GM18499 (cell line): ENCODE measurements around the gene ZNF77.
"Not testable (repeated sequence)": the region's sequence is repeated elsewhere in the genome, so short reads cannot be mapped to it uniquely, and the experiment has no call there.

Experiments used
- ATAC-seq: cut with Tn5 transposase; IDR thresholded peaks from one replicate; pipeline ENCODE4 v1.9.1; 2021; ENCODE audit warnings: moderate number of reproducible peaks; ENCODE audit not compliant: insufficient read depth, unreplicated experiment

The ZNF77 gene

DNA sequence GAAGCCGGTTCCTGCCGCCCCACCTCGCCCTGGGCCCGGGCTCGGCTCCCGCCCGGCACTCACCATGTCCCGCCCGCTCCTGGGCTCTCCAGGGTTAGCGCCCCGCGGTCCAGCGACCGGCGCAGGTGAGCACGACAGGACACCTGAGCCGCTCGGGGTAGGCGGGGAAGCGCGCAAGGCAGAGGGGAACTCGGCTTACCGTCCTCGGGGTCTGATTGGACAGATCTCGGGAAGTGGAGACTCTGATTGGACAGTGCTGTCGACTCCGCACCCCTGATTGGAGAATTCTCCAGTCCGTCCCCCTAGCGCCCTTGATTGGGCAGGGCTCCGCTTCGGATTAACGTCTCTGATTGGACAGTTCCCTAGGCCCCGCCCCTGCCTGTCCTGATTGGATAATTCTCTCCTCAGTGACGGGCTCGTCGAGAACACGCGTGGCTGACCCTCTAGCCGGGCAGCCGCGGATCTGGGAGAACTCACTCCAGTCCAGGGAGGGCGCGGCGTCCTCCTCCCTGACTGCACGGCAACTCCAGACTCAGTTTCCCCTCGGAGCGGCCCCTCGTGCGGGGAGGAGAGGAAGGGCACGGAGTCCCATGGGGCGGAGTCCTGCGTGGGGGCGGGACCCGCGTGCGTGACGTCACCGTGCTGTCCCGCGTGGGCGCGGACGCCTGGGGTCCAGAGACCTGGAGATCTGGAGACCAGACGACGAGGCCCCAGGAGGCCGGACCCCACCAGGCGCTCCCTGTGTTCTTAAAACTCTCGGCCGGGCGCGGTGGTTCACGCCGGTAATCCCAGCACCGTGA lies at the start of gene ZNF77:
TSS of gene ZNF77 (minus strand) at position 197 of the 800 bp plus-strand sequence. CDS start at position 66, 131 bp downstream.
- ATAC-seq, result peak; percentile 90

DNA sequence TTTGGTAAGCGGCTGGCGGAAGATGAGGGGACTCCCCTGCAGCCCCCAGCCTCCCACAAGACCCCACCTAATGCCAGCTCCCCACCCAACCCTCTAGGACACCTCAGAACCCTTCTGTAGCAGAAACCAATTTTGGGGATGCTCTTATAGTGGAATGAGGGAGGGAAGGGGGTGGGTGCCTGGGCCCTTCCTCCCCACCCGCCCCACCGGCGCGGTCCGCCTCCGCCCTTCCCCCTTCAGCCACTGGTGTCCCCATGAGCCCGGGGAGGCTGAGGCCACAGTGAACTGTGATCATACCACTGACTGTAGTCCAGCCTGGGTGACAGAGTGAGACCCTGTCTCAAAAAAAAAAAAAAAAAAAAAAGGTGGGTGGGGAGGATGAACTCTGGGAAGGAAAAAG lies 48.8 kb upstream of the ZNF77 start:
- no peak for ATAC-seq

DNA sequence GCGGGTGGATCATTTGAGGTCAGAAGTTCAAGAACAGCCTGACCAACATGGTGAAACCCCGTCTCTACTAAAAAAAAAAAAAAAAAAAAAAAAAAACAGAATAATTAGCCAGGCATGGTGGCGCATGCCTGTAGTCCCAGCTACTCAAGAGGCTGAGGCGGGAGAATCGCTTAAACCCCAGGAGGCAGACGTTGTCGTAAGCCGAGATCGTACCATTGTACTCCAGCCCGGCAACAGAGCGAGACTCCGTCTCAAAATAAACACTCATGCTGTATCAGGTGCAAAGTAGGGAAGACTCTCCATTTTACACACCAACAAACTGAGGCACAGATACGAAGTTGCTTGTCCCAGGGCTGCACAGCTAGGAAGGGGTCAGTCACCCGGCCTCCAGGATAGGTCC lies 48.2 kb upstream of the ZNF77 start:
- ATAC-seq, result no peak

DNA sequence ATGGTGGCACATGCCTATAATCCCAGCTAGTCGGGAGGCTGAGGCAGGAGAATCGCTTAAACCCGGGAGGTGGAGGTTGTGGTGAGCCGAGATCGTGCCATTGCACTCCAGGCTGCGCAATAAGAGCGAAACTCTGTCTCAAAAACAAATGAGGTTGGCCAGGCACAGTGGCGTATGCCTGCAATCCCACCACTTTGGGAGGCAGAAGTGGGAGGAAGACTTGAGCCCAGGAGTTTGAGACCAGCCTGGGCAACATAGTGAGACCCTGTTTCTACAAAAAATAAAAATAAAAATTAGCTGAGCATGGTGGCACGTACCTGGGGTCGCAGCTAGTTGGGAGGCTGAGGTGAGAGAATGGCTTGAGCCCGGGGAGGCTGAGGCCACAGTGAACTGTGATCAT lies 47.6 kb upstream of the ZNF77 start:
- not testable (repeated sequence) for ATAC-seq

DNA sequence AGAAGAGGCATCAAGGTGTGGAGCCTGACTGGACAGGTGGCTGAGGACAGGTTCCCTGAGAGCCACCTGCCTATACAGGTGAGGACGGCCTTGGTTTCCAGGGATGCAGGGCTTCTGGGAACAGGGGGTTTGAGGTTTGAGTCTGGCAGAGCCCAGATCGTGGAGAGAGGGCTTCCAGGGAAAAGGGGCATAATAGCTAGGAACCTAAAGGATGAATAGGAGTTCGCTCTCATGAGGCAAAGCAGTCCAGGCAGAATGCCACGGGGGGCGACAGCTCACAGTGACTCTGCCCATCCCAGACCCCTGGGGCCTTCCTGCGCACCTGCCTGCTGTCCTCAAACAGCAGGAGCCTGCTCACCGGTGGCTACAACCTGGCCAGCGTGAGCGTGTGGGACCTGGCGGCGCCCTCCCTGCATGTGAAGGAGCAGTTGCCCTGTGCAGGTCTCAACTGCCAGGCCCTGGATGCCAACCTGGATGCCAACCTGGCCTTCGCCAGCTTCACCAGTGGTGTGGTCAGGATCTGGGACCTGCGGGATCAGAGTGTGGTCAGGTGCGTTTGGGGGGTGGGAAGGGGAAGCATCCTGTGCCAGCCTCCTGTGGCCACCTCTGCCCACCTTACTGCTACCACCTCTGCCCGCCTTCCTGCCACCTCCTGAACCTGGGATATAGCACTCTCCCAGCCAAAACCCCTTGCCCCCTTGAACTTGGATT lies 44.6 kb upstream of the ZNF77 start:
- no peak for ATAC-seq

DNA sequence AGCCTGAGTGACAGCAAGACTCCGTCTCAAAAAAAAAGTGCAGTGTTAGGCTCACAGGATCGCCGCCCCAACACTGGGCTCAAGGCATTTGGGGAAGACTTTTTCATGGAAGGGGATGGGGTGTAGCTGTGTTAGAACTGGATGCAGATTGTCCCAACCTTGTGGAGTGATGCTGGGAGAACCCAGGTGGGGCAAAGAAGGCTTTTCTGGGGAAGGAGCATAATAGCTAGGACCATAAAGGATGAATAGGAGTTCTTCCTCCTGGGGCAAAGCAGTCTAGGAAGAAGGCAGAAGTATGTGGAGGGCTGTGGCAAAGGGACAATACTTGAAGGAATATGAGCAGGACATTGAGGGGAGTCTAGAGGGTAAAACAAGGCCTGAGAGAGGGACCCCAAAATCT lies 43.8 kb upstream of the ZNF77 start:
- no peak for ATAC-seq

DNA sequence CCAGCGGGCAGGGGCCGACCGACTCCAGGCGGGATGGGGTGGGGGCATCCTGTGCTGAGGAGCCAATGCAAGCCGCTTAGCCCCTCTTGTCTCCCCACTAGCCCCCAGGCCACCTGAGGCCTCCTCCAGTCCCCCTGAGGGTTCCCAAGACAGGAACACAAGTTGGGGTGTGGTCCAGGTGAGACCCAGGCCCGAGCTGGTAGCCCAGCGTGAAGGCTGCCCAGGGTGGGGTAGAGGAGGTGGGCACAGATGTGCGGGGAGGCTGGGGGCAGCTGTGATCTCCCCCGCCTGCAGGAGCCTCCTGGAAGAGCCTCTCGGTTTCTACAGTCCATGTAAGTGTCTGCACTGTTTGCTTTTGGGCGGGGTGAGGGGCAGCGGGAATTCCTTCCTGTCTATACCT lies 43.0 kb upstream of the ZNF77 start:
- no peak for ATAC-seq

DNA sequence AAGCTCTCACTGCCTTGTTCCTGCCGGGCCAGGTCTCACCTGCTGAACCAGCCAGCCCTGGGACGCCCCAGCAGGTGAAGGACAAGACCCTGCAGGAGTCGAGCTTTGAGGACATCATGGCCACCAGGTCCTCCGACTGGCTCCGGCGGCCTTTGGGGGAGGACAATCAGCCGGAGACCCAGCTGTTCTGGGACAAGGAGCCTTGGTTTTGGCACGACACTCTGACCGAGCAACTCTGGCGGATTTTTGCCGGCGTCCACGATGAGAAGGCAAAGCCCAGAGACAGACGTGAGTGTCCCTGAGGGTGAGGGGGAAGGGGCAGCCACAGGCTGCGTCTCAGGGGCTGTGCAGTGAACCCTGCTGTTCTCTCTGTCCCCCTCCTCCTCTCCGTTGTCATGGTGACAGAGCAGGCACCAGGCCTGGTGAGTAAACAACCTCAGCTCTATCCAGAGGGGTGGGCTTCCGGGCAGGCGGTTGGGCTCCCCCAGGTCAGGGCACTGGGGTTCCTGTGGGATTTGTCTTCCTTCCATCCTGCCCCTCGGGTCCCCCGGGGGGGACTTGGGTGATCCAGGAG lies 42.3 kb upstream of the ZNF77 start:
- no peak for ATAC-seq

DNA sequence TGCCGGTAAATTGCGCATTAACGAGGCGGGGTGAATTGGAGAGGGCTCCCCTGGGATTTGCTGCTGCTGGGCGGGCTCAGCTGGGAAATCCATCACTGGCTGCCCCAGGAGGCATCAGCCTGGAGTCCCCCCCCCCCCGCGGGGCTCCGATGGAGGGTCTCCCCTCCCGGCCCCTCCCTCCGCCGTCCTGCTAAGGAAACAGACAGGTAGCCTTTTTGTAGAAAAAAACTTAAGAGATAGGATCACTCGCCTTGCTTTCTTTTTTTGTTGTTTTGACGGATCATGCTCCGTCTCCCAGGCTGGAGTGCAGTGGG lies 39.4 kb upstream of the ZNF77 start:
- ATAC-seq, result no peak

DNA sequence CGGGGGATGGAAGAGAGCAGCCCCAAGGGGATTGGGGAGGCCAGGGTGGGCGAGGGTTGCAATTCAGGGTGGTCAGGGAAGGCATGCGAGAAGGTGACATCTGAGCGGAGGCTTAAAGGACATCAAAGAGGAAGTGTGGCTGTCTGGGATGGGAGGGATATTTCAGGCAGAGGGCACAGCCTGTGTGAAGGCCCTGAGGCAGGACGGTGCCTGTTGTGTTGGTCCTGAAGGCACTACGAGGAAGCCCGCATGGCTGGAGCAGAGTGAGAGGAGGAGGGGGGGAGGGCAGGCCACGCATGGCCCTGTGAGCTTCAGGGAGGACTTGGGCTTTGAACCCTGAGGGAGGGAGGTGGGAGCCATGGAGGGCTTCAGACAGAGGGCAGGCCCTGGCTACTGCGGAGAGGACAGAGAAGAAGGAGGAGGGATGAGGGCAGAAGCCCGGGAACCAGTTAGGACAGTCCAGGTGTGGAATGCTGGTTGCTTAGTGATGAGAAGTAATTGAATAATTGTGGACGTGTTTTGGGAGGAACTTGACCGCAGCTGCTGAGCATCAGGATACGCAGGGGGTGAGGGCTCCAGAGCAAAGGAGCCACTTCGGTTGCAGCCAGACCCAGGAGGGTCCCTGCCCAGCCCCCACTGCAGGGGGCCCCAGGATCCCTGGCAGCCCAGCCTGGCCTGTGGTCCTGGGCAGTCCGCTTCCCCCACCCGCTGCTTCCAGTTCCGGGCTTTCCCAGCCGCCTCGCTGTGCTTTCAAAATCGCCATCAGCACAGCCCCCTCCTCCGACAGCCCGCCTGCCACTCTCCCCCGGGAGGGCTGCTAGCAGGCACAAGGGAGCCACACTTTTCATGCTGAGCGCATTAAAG lies 38.8 kb upstream of the ZNF77 start:
- no peak for ATAC-seq

DNA sequence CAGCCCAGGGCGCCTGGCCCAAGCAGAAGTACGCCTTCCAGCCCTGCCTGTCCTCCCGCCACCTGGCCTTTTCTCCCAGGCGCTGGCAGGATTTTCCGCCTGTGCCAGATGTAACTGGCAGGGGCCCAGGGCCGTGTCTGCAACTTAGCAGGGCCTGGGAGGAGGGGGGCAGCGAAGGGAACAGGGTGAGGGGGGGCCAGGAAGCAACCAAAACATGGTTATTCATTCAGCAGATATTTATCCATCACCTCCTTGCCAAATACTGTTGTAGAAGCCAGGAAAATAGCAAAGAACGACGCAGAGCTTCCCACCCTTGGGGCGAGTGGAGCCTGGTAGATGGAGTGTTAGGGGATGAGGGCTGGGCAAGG lies 38.2 kb upstream of the ZNF77 start:
- no peak for ATAC-seq

DNA sequence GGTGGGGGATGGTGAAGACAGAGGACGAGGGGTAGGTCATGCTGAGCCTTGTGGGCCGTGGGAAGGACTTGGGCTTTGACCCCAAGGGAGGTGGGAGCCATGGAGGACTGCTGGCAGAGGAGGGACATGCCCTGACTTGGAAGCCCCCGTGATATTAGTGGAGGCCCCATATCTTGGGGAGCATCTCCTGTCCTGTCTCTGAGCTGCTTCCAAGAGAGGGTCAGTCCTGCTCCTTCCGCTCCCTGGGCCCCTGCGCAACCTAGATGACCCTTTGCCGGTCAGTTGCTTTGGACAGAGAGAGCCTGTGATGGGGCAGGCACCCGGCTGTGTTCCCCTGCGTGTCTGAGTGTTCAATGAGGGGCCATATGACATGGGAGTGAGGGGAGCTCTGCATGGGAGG lies 37.8 kb upstream of the ZNF77 start:
- ATAC-seq, result no peak

DNA sequence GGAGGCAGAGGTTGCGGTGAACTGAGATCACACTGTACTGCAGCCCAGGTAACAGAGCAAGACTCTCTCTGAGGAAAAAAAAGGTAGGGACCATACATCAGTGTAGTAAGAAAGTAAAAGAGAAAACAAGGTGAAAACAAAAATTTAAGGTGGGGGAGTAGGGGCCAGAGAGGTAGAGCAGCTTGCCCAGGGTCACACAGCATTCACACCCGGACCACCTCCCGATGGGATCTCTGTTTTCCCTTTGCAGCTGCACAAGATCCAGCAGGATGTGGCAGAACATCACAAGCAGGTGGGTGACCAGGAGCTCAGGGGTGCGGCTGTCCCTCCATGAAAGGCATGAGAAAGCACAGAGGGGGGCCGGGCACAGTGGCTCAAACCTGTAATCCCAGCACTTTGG lies 37.1 kb upstream of the ZNF77 start:
- ATAC-seq, result no peak

DNA sequence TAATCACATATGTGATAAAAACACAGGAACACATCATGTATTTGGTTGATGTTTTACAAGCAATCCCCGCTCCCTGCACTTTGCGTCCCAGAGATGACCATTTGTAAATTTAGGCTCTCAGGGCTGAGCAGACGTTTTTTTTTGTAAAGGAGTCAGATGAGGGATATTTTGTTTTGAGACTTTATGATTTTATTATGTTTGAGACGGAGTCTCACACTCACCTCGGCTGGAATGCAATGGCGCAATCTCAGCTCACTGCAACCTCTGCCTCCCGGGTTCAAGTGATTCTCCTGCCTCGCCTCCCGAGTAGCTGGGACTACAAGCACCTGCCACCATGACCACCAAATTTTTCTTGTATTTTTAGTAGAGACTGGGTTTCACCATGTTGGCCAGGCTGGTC lies 34.0 kb upstream of the ZNF77 start:
- no peak for ATAC-seq

DNA sequence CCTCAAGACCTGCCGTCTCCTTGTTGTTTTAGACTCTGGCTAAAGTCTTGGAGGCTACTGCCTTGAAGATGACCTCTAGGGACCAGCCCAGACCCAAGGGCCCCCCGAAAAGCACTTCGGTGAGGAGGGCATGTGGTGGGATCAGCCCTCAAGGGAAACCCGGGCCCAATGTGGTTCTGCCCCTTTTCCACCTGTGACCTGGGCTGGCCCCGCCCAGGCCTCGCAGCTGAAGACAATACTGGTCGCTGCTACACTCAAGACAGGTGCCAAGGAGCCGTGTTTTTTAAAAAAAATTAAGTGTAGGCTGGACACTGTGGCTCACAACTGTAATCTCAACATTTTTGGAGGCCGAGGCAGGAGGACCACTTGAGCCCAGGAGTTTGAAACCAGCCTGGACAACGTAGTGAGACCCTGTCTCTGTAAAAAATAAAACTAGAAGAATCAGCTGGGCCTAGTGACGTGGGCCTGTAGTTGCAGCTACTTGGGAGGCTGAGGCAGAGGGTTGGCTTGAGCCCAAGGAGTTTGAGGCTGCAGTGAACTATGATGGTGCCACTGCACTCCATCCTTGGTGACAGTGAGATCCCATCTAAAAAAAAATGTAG lies 33.5 kb upstream of the ZNF77 start:
- ATAC-seq, result no peak

DNA sequence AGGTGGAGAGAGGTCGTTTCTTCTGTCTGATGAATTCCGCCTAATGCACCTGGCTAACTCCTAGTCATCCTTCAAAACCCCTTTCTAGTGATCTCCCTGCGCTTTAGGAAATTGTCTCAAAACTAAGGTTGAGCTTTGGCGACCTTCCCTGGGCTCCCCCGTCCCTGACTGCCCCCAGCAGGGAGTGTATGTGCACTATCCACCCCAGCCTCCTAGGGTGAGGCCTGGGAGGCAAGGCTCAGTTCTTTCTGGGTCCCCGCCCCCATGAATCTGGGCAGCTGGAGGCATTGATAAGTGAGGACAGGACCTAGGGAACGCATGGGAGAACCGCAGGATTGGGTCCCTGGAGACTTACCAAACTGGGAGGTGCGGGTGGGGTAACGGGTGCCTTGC lies 33.0 kb upstream of the ZNF77 start:
- no peak for ATAC-seq

DNA sequence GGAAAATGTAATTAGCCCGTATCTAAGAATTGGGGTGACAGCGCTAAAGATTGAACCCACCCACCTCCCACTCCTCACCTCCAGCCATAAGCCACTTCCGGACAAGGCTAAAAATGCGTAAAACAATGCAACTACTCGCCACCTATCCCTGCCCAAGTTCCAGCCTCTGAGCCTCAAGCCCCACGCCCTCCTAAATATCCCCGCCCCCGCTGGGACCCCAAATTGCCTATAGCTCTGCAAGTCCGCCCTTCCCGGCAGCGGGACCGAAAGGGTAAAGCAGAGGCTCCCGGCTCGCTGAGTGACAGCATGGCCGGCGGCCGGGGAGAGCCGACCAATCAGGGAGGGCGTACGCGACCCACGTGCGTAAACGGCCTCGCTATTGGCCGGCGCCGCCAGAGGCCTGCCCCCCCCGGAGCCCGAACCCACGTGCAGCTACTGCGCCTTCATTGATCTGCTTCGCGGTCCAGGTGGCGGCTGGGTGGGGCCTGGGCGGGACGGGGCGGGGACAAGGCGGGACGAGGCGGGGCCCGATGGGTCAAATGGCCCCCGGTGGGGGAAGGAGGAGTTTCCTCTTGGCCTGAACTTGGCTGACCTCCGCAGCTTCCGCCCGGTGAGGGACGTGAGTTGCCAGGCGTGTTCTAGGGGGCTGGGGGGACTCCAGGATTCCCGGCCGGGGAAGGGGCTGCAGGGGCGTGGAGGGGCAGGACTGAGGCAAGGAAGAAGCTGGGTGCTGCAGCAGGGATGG lies 32.4 kb upstream of the ZNF77 start, which contains the start of gene TLE6:
TSS of gene TLE6 (plus strand) at position 564 of the 745 bp plus-strand sequence. CDS start 670 bp downstream, outside the sequence.
- ATAC-seq, result peak; percentile 48

DNA sequence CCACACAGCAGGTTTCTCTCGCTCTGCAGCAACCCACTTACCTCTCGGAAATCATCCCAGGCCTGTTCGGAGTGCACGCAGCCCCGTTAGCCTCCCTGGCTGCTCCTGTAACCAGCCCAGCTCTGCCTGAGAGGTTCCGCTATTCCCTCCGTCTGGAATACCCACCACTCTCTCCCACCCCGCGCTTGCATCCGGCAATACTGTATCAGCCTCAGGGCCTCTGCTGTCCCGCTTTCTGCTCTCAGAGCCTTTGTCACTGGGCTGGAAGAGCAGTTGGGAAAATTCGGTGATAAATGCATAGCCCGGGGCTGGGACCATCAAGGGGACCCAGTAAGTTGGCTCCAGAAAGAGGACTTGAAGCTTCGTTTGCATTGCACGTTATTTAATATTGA lies 31.8 kb upstream of the ZNF77 start:
- ATAC-seq, result no peak

DNA sequence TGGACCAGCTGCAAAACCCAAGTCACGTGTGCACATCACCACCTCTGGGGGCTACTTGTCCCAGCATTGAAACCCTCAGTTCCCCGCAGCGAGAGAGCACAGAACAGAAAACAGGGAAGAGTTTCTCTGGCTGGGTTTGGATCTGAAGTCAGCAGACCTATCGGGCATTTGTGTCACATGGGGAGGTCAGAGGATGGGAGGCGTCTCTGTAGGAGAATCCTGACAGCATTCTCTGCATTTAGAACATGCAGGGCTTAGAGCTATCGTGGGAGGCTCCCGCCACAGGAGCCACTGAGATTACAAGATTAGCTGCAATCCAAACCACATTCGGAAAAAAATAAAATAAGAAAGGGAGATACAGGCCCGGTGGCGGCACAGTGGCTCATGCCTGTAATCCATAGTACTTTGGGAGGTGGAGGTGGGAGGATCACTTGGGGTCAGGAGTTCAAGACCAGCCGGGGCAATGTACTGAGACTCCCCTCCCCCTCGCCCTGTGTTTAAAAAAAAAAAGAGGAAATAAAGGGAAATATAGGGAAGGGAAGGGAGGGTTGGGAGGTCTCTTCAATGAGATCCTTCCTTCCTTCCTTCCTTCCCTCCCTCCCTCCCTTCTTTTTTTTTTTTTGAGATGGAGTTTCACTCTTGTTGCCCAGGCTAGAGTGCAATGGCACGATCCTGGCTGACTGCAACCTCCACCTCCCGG lies 29.7 kb upstream of the ZNF77 start:
- ATAC-seq, result no peak
